ENCODE measurements around the gene KRTAP10-5.
"Not testable (repeated sequence)": the region's sequence is repeated elsewhere in the genome, so short reads cannot be mapped to it uniquely, and the experiment has no call there.

The KRTAP10-5 gene

DNA sequence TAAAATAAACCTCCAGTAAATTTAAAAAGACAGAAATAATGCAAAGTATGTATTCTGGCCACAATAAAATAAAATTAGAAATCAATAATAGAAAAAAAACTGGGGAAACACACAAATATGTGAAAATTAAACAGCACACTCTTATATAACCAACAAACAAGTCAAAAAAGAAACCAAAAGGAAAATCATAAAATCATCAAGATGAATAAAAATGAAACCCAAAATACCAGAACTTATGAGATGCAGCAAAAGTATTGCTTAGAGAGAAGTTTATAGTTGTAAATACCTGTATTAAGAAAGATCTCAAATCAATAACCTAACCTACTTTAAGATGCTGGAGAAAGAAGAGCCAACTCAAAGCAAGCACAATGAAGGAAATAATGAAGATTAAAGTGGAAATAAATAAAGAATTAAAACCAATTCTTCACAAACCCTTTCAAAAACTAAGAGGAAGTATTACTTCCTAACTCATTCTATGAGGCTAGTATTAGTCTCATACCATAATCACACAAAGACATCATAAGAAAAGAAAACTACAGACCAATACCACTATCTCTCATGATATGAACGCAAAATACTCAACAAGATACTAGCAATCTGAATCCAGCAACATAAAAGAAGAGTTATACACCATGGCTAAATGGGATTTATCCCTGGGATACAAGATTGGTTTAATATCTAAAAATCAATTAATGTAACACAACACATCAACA, 15.4 kb downstream of the KRTAP10-5 start:
- Mint-ChIP-seq H3K4me3 (peak overlapping the region; percentile 36), H3K27ac (peak overlapping the region; percentile 76), H3K27me3 (ENCODE audit: low read depth) (peaks cover 24% of the 10 kb centered on the region), H3K4me1 (ENCODE audit: low read depth) (peaks cover 12% of the 10 kb centered on the region), H3K36me3 (ENCODE audit: low read depth) (peaks cover 3% of the 10 kb centered on the region), H3K9me3 (peaks cover 21% of the 10 kb centered on the region)

DNA sequence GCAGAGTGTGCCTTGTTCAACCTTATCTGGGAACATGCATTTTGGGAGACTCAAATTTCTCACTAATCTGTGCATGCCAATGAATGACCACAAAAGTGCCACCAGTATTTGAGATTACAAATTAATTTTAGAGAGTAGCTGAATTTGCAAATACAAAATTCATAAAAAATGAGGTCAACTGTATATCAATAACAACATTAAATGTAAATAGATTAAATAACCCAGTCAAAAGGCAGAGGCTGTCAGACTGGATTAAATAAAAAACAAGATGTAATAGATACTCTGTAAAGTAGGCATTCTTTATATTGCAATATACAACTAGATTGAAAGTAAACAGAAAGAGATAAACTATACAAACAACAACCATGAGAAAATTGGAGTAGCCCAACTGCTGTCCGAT, 16.3 kb downstream of the KRTAP10-5 start:
- peaks cover 29% of the 10 kb centered on the region for H3K27me3 Mint-ChIP-seq (ENCODE audit: low read depth)
- H3K36me3 Mint-ChIP-seq (ENCODE audit: low read depth) = peaks cover 3% of the 10 kb centered on the region
- no peak overlapping the region for H3K27ac Mint-ChIP-seq
- H3K4me3 Mint-ChIP-seq = no peak overlapping the region
- peaks cover 12% of the 10 kb centered on the region for H3K4me1 Mint-ChIP-seq (ENCODE audit: low read depth)
- peaks cover 21% of the 10 kb centered on the region for H3K9me3 Mint-ChIP-seq

DNA sequence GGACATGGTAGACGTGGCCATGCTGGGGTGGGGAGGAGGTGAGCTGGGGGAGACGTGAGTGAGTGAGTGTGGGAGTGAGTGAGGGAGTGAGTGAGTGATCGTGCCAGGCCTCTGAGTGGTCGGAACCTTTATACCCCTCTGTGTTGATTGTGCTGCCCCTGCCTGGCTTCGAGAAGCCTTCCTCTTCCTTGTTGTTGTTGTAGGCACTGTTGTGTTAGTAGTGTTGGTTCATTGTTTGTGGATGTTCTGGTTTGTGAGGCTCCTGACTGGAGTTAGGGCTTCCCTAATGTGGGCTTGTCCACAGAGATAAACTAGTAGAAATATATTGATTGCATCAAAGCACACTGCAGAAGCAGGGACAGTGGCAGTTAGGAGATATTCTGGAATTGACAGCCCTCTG, 21.7 kb downstream of the KRTAP10-5 start, which contains the start of gene KRTAP10-3:
TSS of gene KRTAP10-3 (minus strand) at position 101 of the 400 bp plus-strand sequence. CDS start at position 21, 80 bp downstream.
- Mint-ChIP-seq H3K27ac (no peak within 1 kb of the TSS), H3K4me1 (ENCODE audit: low read depth) (no peaks in the 10 kb centered on the region), H3K27me3 (ENCODE audit: low read depth) (peaks cover 45% of the 10 kb centered on the region), H3K4me3 (no peak within 1 kb of the TSS), H3K9me3 (peaks cover 21% of the 10 kb centered on the region), H3K36me3 (ENCODE audit: low read depth) (peaks cover 3% of the 10 kb centered on the region)

DNA sequence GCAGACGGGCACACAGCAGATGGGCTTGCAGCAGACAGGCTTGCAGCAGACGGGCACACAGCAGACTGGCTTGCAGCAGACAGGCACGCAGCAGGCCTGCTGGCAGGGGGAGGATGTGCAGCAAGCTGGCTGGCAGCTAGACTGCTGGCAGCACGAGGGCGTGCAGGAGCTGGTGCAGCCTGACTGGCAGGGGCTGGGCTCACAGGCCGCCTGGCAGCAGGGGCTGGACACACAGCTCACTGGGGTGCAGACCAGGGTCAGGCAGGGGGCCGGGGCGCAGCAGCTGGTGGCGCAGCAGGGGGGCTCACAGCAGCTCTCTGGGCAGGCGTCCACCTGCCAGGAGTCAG, 22.1 kb downstream of the KRTAP10-5 start:
- not testable (repeated sequence) for H3K27ac Mint-ChIP-seq; H3K4me1 Mint-ChIP-seq (ENCODE audit: low read depth); H3K4me3 Mint-ChIP-seq; H3K36me3 Mint-ChIP-seq (ENCODE audit: low read depth)
- Mint-ChIP-seq H3K9me3 (peaks cover 21% of the 10 kb centered on the region), H3K27me3 (ENCODE audit: low read depth) (peaks cover 45% of the 10 kb centered on the region)

DNA sequence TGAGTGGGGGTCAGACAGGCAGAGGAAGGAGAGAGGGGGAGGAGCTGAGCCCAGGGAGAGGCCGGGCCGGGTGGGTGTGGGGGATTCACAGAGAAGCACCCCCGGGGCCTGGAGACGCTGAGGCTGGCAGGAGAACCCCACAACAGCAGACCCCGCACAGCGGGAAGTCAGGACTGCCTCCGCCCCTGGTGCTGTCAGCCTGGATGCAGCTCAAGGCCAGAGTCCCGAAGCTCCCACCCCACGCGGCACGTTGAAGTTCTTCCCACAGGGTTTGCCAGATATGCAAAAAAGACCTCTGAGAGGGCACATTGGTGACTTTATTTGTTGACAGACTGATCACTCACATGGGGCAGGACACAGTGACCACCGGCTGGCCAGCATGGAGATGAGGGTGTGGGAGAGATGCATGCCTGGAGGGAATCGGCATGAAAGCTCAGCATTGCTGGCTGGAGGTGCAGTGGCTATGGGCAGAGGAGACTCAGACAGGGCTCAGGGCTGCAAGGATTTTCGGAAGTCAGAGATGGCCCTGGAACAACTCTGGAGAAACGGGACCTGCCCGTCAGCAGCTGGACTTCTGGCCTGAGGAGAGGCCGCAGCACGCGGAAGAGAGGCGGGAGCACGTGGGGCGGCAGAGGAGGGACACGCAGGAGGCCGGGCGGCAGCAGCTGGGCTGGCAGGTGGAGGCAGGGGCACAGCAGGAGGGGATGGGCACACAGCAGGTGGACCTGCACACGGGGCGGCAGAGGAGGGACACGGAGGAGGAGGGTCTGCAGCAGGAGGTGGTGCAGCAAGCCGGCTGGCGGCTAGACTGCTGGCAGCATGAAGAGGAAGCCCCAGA, 22.7 kb downstream of the KRTAP10-5 start:
- Mint-ChIP-seq H3K4me1 (ENCODE audit: low read depth) (no peaks in the 10 kb centered on the region), H3K4me3 (no peak overlapping the region), H3K27me3 (ENCODE audit: low read depth) (peaks cover 44% of the 10 kb centered on the region), H3K27ac (no peak overlapping the region), H3K36me3 (ENCODE audit: low read depth) (peaks cover 3% of the 10 kb centered on the region), H3K9me3 (peaks cover 18% of the 10 kb centered on the region)

DNA sequence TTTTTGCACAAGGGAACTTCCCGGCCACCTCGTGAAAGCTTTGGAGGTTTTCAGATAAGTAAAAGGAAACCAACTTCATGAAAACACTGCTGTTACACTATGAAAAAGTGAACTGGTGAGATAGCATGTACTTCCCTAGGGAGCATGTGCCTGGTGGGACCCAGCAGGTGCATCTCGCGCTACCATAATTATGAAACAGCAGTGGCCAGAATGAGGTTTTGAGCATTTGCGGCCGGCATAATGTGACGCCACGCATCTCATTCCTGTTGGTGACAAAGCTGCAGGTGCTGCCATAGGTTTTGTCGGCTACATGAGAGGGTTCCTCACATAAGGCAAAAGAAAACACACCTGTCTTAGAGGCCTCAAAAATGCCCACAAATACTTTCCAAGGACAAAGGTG, 23.5 kb downstream of the KRTAP10-5 start:
- H3K9me3 Mint-ChIP-seq = peaks cover 10% of the 10 kb centered on the region
- no peak overlapping the region for H3K4me3 Mint-ChIP-seq
- no peak overlapping the region for H3K27ac Mint-ChIP-seq
- H3K4me1 Mint-ChIP-seq (ENCODE audit: low read depth) = no peaks in the 10 kb centered on the region
- peaks cover 35% of the 10 kb centered on the region for H3K27me3 Mint-ChIP-seq (ENCODE audit: low read depth)
- H3K36me3 Mint-ChIP-seq (ENCODE audit: low read depth) = no peaks in the 10 kb centered on the region

DNA sequence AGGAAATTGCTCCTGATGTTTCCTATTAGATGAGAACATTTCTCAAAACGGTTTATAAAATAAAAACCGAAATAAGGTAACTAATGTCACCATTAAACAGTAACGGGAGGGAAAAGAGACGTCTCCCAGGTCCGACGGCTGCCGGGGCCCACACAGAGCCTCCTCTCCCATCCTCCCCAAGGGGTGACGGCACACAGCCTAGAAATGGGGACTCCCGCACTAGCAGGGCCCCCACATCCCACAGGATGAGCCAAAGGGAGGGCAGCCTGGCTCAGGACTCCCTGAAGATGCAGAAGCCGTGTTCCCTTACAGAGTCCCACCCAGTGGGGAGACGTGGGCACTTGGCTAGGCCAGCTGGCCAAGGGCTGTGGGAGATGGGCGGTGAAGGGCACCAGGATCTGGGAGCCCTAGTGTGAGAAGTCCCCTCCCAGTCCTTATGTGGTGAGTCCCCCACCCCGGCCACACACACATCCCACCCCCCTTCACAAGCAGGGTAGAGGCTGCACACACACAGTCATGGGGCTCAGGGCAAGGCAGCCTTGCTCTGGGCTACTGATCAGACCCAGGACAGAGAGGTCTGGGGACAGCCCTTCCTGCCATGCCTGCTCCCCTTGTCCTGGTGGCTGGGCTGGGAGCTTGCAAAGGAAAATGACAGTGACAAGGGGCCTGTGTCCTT, 25.1 kb downstream of the KRTAP10-5 start:
- H3K36me3 Mint-ChIP-seq (ENCODE audit: low read depth) = no peaks in the 10 kb centered on the region
- H3K27me3 Mint-ChIP-seq (ENCODE audit: low read depth) = peaks cover 22% of the 10 kb centered on the region
- peaks cover 1% of the 10 kb centered on the region for H3K9me3 Mint-ChIP-seq
- H3K4me3 Mint-ChIP-seq = no peak overlapping the region
- no peak overlapping the region for H3K27ac Mint-ChIP-seq
- H3K4me1 Mint-ChIP-seq (ENCODE audit: low read depth) = no peaks in the 10 kb centered on the region

DNA sequence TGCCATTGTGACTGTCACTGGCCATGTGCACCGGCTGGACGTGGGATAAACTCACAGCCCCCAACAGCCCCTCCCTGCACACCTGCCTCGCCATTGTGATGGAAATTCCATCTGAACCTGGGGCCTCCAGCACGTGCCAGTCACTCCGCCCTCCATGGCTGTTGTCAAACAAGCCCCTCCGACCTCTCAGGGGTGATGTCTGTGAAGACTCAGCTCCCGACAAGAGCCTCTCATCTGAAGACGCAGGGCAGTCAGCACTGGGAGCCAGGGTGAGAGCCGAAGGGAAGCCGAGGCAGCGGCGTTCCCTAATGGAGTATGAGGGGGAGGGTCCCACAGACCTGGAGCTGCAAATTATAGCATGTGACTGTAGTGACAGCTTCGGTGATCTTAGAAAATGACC, 27.7 kb downstream of the KRTAP10-5 start:
- Mint-ChIP-seq H3K36me3 (ENCODE audit: low read depth) (peaks cover 5% of the 10 kb centered on the region), H3K27me3 (ENCODE audit: low read depth) (peaks cover 9% of the 10 kb centered on the region), H3K9me3 (peaks cover 3% of the 10 kb centered on the region), H3K4me1 (ENCODE audit: low read depth) (peaks cover 8% of the 10 kb centered on the region), H3K27ac (no peak overlapping the region), H3K4me3 (no peak overlapping the region)

DNA sequence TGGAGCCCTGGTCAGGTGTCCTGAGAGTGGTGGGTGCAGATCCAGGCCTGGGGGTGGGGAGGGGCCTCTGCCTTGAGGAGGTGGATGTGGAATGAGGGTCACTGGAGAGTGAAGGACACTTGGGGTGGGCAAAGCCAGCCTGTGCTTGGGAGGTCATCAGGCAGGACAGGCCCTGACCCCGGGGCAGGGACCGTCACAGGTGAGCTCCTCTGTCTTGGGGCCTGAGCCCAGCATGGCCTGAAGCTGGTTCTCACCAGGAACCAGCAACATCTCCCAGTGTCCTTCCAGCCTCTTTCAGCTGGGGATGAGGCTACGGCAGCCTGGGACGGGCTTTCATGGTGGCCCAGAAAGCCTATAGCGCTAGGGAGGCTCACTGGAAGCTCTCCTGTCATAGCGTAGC, 28.3 kb downstream of the KRTAP10-5 start:
- no peak overlapping the region for H3K27ac Mint-ChIP-seq
- H3K27me3 Mint-ChIP-seq (ENCODE audit: low read depth) = peaks cover 7% of the 10 kb centered on the region
- peaks cover 14% of the 10 kb centered on the region for H3K4me1 Mint-ChIP-seq (ENCODE audit: low read depth)
- no peak overlapping the region for H3K4me3 Mint-ChIP-seq
- H3K36me3 Mint-ChIP-seq (ENCODE audit: low read depth) = peaks cover 11% of the 10 kb centered on the region
- H3K9me3 Mint-ChIP-seq = peaks cover 8% of the 10 kb centered on the region

DNA sequence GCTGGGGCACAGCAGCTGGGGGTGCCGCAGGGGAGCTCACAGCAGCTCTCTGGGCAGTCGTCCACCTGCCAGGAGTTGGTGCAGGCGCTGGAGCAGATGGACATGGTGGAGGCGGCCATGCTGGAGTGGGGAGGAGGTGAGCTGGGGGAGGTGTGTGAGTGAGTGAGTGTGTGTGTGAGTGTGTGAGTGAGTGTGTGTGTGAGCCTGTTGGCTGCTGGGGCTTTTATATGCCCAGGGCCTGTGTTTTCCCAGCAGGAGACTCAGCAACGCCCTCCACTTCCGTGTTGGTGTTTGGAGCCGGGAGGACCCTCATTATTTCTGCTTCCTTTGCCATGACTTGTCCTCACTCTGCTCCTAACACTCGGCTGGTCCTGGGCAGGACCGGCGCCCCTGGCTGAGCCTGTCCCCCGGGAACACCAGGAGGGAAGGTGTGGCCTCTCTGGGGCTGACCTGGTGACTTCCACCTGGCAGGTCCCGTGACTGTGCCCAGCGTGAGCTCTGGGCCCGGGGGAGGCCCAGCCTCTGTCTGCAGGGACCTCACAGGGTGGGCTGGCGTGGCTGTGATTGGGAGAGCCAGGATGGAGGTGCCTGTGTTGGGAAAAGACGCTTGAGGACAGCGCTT, 29.0 kb downstream of the KRTAP10-5 start, which contains the start of gene KRTAP10-2:
TSS of gene KRTAP10-2 (minus strand) at position 166 of the 622 bp plus-strand sequence. CDS start at position 119, 47 bp downstream.
- Mint-ChIP-seq H3K36me3 (ENCODE audit: low read depth) (peaks cover 17% of the 10 kb centered on the region), H3K4me3 (no peak within 1 kb of the TSS), H3K27ac (no peak within 1 kb of the TSS), H3K9me3 (peaks cover 15% of the 10 kb centered on the region), H3K4me1 (ENCODE audit: low read depth) (peaks cover 17% of the 10 kb centered on the region), H3K27me3 (ENCODE audit: low read depth) (peaks cover 7% of the 10 kb centered on the region)

DNA sequence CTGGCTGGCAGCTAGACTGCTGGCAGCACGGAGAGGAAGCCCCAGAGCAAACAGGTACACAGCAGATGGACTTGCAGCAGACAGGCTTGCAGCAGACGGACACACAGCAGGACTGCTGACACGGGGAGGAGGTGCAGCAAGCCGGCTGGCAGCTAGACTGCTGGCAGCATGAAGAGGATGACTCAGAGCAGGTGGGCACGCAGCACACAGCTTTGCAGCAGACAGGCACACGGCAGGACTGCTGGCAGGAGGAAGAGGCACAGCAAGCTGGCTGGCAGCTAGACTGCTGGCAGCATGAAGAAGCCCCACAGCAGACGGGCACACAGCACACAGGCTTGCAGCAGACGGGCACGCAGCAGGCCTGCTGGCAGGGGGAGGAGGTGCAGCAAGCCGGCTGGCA, 29.6 kb downstream of the KRTAP10-5 start:
- Mint-ChIP-seq H3K27me3 (ENCODE audit: low read depth) (peaks cover 7% of the 10 kb centered on the region), H3K4me1 (ENCODE audit: low read depth) (peaks cover 17% of the 10 kb centered on the region), H3K9me3 (peaks cover 16% of the 10 kb centered on the region), H3K36me3 (ENCODE audit: low read depth) (peaks cover 17% of the 10 kb centered on the region), H3K27ac (no peak overlapping the region), H3K4me3 (no peak overlapping the region)

DNA sequence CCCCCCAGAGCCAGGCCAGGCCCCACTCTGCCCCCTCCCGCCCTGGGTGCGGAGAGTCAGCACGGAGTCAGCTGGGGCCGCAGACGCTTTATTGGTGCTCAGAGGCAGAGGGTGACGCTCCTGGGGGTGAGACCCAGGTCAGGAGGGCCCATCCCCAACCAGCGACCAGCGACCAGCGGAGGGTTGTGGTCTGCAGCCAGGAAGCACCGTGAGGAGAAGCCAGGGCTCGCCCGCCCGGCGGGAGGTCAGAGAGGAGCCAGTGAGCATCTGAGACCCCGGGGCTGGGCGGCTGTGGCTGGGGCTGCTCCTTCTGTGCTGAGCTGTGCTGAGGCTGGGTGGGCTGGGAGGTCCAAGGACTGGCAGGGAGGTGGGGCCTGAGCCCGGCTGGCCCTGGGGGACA, 30.1 kb downstream of the KRTAP10-5 start:
- Mint-ChIP-seq H3K36me3 (ENCODE audit: low read depth) (peaks cover 18% of the 10 kb centered on the region), H3K4me1 (ENCODE audit: low read depth) (peaks cover 17% of the 10 kb centered on the region), H3K9me3 (peaks cover 22% of the 10 kb centered on the region)
- H3K27me3 Mint-ChIP-seq (ENCODE audit: low read depth); H3K27ac Mint-ChIP-seq; H3K4me3 Mint-ChIP-seq: not testable (repeated sequence)

DNA sequence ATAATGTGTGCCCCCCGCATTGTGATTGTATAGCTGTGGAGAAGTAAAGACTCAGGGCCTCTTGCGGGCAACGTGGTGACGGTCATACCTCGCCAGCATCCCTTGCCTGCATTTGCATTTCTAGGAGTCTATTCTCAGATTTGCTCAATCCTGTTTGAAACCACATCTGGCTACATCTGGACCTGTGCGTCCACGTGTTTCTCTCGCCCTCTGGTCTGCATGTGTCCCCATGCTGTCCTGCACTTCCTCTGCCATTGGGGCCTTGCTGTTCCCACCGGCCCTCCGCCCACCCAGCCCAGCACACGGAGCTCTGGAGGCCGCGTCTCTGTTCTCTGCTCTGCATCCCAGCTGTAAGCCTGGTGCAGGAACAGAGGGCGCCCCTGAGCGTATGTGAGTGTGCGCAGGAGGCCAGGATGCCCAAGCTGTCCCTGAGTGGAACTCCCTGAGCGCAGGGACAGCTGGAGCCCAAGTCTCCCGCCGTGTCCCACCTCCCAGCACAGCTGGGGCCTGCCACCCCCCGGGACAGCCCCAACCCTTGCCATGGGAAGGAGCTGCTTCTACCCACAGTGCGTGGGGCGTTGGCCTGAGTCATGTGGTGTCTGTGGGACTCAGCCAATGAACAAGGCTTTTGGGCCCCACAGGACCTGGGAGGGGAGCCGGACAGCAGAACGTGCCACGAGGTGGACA, 30.7 kb downstream of the KRTAP10-5 start:
- Mint-ChIP-seq H3K27ac (no peak overlapping the region), H3K9me3 (peaks cover 22% of the 10 kb centered on the region), H3K4me3 (no peak overlapping the region), H3K36me3 (ENCODE audit: low read depth) (peaks cover 18% of the 10 kb centered on the region), H3K4me1 (ENCODE audit: low read depth) (peaks cover 17% of the 10 kb centered on the region), H3K27me3 (ENCODE audit: low read depth) (peaks cover 3% of the 10 kb centered on the region)

DNA sequence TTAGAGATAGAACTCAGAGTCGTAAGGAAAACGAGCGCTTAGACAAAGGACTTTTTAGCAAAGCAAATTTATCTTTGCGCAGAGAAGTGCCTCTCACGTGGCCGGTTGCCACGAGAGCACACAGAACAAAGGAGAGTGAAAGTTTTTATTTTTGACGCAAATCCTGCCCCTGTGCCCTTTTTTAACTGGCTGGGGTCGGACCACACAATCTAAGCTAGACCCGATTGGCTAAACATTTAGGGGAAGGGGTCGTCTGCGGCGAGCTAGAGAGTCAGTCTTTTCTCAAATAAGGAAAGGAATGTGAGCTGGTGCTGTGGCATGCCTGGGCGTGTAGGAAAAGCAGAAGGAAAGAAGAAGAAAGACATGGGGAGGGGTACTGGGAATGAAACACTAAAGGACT, 31.5 kb downstream of the KRTAP10-5 start:
- H3K4me3 Mint-ChIP-seq = no peak overlapping the region
- H3K27me3 Mint-ChIP-seq (ENCODE audit: low read depth) = peaks cover 3% of the 10 kb centered on the region
- peaks cover 18% of the 10 kb centered on the region for H3K36me3 Mint-ChIP-seq (ENCODE audit: low read depth)
- H3K4me1 Mint-ChIP-seq (ENCODE audit: low read depth) = peaks cover 17% of the 10 kb centered on the region
- H3K27ac Mint-ChIP-seq = no peak overlapping the region
- peaks cover 22% of the 10 kb centered on the region for H3K9me3 Mint-ChIP-seq
